ENCODE results near the gene SLC5A11.
"Not testable (repeated sequence)": the region's sequence is repeated elsewhere in the genome, so short reads cannot be mapped to it uniquely, and the experiment has no call there.

The SLC5A11 gene, protein sequence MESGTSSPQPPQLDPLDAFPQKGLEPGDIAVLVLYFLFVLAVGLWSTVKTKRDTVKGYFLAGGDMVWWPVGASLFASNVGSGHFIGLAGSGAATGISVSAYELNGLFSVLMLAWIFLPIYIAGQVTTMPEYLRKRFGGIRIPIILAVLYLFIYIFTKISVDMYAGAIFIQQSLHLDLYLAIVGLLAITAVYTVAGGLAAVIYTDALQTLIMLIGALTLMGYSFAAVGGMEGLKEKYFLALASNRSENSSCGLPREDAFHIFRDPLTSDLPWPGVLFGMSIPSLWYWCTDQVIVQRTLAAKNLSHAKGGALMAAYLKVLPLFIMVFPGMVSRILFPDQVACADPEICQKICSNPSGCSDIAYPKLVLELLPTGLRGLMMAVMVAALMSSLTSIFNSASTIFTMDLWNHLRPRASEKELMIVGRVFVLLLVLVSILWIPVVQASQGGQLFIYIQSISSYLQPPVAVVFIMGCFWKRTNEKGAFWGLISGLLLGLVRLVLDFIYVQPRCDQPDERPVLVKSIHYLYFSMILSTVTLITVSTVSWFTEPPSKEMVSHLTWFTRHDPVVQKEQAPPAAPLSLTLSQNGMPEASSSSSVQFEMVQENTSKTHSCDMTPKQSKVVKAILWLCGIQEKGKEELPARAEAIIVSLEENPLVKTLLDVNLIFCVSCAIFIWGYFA

DNA sequence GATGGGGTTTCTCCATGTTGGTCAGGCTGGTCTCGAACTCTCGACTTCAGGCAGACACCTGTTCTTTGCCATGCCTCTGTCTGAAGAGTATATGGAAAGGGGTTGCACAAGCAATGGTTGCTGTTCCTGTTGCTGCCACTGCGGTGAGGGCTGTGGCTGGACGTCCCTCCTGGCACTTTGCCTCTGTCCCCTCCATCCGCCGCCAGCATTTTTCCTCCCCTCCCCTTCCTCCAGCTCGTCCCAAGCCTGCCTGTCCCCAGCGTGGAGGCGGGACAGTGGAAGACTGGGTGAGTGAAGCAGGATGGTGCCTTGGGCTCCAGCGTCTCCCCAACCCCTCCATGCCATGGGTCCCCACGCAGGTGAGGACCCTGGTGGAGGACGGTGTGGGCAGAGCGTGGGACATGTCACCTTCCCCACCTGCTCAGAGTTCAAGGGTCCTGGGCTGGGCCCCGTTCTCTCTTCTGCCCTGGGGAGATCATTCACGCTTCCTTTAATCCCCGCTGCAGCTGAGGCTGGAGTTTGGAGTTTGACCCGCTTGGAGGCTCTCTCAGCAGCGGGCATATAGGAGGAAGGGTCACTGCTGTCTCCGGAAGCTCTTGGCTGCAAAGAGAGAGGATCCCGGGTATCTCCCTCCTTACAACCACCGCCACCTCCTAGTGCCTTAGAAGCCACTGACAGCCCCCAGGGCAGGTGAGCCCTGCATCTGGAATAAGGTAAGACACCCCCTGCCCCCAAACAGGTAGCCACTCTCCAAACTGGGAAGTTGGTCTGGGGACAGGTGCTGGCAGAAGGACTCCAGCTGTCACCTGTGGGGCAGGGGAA lies at the start of gene SLC5A11:
Gene SLC5A11 (plus strand): TSS at position 238 of the 822 bp plus-strand sequence. CDS start 12,681 bp downstream, outside the sequence.
- no peak for DNase-seq

DNA sequence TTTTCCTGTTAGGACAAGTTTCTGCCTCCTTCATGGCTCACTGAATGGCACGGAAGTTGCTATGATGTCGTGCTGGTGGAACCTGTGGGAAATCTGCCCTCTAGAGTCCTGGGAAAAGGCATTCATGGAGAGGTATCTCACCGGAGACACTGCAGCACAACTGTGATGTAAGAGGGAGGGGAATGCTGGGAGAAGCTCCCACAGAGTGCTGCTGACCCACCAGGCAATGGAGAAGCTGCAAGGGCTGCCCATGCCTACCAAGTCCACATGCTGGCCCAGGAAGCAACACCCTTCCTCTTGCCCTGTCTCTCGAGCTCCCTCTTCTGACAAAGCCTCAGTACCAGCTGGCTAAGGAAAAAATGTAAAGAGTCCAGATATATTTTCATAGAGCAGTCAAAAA lies 45.2 kb upstream of the SLC5A11 start:
- peak; percentile 19 for DNase-seq

DNA sequence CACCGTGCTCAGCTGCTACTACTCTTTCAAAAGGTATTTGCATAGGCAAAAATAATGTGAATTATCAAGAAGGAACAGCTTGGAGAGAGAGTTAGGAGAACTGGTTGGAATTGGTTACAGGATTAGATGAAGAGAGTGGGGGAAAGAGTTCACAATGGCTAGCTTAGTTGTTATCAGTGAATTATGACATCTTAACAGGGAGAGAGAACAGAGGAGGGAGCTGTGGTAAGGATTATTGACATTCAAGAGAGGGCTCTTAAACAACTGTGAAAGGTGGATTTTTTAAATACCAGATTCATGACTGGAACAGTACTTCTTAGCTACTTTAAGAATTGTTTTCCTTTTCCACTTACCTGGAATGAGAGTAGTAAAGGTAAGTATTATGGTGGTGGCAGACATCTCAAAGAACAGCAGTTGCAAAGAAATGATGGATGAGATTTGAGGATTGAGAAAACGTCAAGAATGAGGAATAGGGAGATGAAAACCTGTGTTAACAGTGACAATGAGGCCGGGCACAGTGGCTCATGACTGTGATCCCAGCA lies 43.9 kb upstream of the SLC5A11 start:
- no peak for DNase-seq

DNA sequence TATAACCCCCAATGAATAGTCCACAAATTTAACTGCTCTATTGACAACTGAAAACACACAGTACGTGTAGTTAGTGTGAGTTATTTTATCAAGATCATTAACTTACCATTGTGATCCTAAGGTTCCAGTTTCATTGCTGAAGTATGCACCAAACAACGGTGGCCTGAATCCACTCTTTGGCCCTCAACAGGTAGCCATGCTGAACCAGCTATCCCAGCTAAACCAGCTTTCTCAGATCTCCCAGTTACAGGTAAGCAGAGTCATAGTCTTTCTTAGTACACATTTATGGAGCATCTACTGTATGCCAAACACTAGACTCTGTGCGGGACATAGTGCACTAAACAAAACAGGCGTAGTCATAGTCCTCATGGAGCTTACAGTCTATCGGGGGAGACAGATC lies 40.3 kb upstream of the SLC5A11 start:
- DNase-seq = no peak

DNA sequence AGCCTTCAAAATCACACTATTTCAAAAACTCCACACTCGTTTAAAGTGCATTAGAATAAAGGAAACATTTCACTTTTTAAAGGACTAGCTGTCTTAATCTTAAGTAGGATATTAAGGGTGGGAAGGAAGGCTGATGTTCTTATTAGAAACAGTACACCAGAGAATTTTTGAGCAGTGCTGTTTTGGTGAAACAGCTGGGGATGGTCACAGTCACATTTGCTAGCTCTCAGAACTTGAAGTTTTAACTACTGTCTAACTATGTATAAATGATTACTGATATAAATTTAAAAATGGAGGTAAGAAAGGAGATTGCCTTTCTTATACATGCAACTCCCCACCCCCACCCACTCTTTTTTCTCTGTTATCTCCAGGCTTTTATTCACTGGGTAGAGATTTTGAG lies 38.5 kb upstream of the SLC5A11 start:
- DNase-seq = no peak

DNA sequence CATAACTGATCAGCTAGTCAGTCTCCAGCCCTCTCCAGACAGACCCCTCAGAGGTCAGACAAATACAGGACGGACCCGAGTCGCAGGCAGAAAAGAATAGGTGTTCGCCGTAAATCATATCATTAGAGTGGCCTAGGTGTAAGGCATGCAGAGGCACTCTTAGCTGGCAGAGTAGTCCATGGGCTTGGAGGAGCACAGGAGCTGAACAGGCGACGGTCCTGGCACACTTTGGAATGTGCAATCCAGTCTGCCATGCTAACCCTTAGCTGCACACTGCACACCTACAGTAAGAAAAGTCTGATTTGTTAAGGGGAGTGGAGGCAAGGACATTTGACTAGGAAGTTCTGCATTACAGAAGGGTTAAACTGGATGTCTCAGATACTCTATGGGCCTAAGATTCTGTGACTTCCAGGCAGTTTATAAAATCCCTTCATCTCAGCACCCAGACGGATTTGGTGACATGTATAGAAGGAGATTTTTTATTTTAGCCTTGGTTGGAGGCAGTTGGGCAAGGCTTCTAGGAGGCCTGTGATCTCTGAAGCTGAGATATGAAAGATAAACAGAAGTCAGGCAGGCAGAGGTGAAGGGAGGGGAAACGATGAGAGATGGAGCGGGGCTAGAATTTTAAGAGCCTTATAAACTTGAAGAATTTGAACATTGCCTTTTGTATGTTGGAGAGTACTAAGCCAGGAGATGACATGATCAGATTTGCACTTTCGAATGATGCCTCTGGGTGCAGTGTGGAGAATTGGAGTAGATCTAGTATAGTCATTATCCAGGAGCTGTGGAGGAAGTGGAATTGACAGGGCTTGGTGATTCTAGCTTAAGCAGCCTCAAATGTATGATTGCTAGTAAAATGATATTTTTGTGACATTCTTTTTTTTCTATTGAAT lies 34.6 kb upstream of the SLC5A11 start:
- no peak for DNase-seq

DNA sequence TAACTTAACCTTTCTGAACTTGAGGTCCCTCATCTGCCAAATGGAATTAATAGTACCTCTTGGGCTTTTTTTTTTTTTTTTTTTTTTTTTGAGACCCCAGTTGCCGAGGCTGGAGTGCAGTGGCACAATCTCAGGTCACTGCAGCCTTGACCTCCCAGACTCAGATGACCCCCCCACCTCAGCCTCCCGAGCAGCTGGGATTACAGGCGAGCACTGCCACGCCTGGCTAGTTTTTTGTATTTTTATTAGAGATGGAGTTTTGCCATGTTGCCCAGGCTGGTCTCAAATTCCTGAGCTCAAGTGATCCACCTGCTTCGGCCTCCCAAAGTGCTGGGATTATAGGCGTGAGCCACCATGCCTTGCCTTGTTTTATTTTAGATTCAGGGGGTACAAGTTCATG lies 33.0 kb upstream of the SLC5A11 start:
- not testable (repeated sequence) for DNase-seq

DNA sequence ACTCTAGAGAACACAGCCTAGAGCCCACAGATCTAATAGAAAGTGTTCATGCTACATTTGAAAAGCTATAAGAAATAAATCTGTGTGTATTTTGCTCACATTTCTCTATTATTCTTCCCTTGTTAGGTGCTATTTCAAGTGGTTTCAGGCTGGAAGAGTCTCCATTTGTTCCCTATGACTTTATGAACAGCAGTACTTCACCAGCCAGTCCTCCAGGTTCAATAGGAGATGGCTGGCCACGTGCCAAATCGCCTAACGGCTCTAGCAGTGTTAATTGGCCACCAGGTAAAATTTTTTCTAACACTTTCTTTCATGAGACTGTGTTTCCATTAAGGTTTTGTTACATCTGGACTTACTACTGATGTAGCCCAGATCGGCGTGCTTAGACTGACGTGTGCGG lies 30.7 kb upstream of the SLC5A11 start:
- no peak for DNase-seq

DNA sequence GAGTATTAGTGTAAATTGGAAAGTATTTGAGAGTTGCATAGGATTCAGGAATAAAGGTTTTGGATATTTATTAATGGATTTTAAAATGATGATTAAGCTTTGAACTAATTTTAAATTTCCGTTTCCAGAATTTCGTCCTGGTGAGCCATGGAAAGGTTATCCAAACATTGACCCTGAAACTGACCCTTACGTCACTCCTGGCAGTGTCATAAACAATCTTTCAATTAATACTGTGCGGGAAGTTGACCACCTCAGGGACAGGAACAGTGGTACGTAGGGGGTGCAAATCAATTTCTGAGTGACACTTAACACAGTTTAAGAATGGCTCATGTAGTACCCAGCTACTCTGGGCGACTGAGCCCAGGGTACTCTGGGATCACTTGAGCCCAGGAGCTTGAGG lies 29.1 kb upstream of the SLC5A11 start:
- no peak for DNase-seq

DNA sequence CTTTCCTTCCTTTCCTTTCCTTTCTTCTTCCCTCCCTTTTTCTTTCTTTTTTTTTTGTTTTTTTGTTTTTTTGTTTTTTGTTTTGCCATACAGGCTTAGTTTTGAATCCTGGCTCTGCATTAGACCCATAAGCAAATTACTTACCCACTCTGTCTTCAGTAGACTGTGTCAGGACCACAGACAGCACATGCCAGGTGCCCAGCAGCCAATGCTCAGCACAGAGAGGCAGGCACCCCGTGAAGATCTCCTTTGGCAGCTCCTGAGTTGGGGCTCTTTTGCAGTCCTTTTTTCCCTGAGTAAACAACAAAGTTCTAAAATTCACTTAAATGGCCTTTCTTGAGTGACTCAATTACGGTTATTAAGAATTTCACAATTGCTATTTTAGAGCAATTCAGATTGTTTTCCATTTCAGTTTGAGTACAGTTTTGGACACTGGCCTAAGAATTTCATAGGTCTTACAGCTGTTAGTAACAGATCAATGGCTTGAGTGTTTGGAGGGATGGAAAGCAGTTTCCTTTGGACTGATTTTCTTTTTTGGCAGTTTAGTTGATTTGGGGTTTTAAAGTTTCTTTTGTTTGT lies 26.2 kb upstream of the SLC5A11 start:
- DNase-seq = no peak

DNA sequence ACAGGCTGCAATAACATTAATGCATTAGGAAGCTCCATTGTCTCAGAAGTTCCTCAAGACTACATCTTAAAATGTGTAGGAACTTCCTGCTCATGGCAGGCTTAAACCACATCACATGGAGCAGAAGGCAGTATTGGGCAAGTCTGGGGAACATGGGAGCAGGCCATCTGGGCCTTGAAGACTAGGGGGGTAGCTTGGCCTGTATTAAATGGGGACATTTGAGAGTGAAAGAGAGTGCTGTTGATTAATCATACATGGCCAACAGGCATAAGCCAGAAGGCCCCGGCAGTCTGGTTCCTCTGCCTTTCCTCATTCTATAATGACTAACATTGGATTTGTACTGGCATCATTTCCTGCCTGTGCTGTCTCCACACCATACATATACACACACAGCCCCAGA lies 25.2 kb upstream of the SLC5A11 start:
- DNase-seq = no peak

DNA sequence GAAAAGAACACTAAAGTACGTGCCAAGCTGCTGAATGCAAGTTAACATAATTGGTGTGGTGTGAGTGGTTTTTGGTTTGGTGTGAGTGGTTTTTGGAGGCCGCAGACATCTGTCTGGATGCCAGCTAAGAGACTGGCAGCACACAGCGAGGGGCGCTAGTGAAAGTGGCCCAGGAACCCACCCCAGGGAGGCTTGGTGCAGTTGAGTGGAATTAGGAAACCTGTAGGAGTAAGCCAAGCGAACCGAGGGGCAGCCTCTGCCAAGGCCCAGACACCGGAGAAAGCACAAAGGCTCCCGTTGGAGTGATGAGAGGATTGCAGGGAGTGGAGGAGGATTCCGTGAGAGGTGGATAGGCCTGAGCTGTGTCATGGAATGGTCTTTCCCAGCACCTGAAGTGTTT lies 24.6 kb upstream of the SLC5A11 start:
- DNase-seq = no peak

DNA sequence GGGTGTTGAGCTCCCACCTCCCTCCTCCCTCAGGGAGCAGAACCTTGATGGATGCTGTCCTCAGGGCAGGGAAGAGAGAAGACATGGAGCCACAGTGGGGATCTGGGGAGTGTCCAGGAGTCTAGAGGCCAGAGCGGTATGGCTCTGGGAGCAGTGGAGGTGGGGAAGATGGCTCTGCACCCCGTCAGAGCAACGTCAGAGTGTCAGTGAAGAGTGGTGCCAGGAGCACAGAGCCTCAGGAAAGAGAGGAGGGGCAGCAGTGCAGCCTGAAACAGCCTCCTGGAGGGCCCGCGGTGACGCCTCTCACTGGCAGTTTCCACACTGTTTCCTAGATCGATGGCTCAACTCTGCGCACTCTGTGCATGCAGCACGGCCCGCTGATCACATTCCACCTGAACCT lies 23.2 kb upstream of the SLC5A11 start:
- DNase-seq = no peak

DNA sequence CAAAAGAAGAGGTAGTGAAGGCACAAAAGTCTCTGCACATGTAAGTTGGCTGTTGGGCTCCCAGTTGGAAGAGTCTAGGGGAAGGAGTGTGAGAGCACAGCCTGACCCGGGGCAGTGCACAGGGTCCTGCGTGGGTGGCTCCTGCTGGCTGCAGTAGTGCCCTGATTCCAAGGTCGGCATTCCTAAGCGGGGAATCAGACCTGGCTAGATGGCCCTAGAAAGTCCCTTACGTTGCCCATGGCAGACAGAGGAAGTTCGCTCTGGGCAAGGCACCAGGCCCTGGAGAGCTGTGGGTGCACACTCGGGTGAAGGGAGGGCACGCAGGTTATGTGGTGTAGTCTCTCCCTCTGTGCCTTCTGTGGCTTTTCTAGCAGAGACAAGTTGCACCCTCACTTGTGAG lies 22.8 kb upstream of the SLC5A11 start:
- no peak for DNase-seq

DNA sequence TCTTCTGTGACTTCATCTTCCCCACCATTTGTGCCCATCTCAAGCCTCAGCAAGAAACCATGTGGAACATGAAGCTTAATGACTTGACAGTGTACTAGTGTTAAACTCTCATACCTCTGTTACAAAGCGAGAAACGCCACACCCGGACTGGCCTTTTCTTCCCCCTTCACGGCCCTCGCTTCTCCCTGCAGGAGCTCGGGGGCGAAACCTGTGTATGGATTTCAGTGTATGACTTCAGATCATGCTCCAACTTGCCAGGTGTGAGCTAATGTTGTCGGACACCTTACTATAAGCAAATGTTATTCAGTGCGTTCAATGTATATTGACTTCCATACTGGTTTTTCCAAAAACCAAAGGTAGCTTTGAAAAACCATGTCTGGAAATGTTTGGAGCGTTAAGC lies 20.1 kb upstream of the SLC5A11 start:
- DNase-seq = no peak

DNA sequence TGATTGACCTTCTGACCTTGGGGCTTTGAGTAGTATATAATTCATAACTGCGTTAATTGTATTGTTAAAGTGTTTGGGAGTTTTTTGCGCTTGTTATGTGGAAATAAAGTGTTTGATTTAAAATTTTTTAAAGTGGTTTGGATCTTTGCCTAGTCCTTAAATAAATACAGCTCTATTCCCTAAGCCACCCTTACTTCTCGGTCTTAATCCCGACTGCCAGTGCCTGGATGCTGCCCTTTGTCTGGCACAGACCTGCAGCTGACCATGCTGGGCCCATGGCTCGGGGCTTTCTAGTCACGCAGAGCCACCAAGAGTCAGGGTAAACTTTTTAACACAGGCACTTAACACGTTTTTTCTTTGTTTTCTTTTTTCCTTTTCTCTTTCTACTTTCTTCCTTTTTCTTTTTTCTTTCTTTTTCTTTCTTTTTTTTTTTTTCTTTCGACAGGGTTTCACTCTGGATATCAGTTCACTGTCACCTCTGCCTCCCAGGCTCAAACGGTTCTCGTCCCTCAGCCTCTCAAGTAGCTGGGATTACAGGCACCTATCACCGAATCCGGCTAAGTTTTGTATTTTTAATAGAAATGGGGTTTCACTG lies 19.6 kb upstream of the SLC5A11 start:
- no peak for DNase-seq

DNA sequence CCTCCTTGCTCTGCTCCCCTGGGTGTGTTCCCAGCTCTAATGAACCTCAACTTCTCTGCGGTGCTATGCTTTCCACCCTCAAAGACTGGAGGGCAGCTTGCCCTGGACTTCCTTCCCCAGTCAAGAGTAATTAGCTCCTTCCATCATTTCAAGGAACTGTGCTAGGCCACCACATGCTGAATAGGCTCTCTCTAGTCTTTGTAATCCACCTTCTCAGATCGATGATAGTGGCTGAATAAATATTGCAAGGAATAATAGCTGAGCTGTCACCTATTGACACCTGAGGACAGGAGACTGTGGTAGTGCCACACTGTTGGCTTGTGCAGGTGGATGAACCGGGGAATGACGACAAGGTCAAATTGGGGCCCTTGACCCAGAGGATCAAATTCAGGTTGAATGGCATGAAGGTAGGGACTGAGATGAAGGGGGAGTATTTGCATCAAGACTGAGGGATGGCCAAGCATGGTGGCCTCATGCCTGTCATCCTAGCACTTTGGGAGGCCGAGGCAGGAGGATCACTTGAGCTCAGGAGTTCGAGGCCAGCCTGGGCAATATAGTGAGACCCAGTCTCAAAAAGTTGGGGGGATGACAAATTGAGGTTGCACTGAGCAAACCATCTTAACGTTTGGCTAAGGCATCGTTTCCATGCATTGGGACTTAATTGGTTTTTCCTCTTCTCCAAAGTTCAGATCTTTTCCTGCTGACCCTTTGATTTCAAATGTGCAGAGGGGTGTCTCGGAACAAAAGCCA lies 18.8 kb upstream of the SLC5A11 start:
- DNase-seq = no peak

DNA sequence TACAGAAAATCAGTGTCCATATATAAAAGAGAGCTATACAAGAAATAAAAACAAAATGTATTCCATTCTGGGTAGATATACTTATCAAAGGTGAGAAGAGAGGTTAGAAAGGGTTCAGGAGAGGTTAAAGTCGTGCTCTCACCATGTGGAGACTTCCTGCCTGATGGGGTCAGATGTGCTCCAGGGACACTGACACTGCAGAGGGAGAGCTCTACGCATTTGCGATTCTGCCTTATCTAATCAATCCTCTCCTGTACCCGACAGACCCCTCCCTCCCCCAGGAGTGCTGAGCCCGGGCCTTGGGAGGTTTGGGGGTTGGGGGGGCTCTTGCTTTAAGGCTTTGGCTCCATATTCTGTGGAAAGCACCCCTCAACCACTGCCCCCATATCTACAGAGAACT lies 16.6 kb upstream of the SLC5A11 start:
- DNase-seq = no peak

DNA sequence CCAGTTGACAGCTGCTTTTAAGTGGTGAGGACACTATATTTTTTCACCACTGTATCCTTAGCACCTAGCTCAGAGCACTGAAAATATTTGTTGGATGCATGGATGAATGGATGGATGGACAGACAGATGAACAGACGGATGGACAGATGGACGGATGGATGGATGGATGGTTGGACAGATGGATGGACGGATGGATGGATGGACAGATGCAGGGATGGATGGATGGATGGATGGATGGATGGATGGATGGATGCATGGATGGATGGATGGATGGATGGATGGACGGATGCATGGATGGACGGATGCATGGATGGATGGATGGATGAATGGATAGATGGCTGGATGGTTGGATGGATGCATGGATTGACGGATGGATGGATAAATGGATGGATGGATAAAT lies 12.4 kb upstream of the SLC5A11 start:
- DNase-seq = no peak

DNA sequence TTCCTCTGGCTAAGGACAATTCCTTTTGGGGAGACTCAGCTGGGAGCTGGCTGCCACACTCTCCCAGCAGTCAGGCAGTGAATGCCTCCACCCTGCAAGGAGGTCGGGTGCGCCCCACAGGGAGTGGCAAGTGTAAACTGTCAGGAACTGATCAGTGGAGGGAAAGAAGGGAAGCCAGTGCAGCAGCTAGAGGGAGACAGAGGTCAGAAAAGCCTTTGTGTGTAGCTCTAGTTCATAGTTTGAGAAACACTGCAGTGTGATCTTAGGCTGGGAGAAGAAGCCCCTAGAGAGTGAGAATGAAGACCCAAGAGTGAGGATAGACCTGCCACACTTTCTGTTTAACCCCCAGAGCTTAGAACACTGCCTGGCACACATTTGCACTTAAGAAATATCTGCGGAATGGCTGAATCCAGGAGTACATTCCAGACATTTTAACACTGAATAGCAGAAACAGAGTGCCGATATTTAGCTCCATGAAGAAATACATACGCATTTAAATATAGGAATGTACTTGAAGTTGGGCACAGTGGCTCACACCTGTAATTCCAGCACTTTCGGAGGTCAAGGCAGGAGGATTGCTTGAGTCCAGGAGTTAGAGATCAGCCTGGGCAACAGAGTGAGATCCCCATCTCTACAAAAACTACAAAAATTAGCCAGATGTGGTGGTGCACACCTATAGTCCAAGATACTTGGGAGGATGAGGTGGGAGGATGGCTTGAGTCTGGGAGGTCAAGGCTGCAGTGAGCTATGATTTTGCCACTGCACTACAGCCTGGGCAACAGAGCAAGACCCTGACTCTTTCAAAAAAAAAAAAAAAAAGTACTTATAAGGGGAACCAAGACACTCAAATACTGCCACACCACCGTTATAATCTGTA lies 11.1 kb upstream of the SLC5A11 start:
- peak; percentile 23 for DNase-seq

Measured in RPMI8226 (cell line).